ENCODE measurements around the gene ZCCHC24. TPM values are rescaled to one million over a fixed set of nuclear protein-coding genes. Genes with fewer than 3 reads are reported as not detected.

ZCCHC24 gene
- polyA plus RNA-seq, 3 donors = 3.9 to 5.0 (median 4.0) TPM

DNA sequence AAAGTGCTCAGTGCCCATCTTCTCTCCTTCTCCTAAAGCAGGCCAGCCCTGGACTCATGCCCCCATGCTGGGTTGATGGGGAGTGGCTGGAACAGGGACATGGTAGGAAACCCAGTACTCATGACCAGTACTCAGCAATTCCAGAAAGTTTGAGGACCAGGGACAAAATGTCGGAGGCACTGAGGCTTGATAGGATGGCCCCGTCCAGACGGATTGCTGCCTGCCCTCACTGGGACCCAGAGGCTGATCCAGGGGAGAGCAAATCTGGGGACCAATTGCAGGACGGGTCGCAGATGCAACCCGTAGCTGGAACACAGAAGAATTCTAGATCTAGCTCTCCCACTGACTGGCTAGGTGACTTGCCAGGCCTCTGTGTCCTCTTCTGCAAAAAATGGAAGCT is 5.1 kb downstream of the ZCCHC24 start:
- no peak overlapping the region for H3K27ac Mint-ChIP-seq
- peaks cover 55 to 63% of the 10 kb centered on the region in 2 donors for H3K36me3 Mint-ChIP-seq
- H3K9ac ChIP-seq (ENCODE audit: insufficient read depth, low read length, poor library complexity, severe bottlenecking) = no peak overlapping the region
- peaks cover 10 to 13% (median 11%) of the 10 kb centered on the region in 3 donors for H3K27me3 Mint-ChIP-seq (ENCODE audit: low read depth in 3 of 3)
- peaks cover 93% of the 10 kb centered on the region for H4K20me1 ChIP-seq (ENCODE audit: insufficient read depth, low read length)
- no peak overlapping the region for H3K4me3 Mint-ChIP-seq
- no peak overlapping the region for H3K27ac ChIP-seq (ENCODE audit: low read depth in 1 of 2, low read length in 2 of 2)
- peaks cover 33% of the 10 kb centered on the region for H3K79me2 ChIP-seq (ENCODE audit: insufficient read depth, low read length)
- TF ChIP-seq, protein P1, sequence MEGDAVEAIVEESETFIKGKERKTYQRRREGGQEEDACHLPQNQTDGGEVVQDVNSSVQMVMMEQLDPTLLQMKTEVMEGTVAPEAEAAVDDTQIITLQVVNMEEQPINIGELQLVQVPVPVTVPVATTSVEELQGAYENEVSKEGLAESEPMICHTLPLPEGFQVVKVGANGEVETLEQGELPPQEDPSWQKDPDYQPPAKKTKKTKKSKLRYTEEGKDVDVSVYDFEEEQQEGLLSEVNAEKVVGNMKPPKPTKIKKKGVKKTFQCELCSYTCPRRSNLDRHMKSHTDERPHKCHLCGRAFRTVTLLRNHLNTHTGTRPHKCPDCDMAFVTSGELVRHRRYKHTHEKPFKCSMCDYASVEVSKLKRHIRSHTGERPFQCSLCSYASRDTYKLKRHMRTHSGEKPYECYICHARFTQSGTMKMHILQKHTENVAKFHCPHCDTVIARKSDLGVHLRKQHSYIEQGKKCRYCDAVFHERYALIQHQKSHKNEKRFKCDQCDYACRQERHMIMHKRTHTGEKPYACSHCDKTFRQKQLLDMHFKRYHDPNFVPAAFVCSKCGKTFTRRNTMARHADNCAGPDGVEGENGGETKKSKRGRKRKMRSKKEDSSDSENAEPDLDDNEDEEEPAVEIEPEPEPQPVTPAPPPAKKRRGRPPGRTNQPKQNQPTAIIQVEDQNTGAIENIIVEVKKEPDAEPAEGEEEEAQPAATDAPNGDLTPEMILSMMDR (IDR thresholded peaks at IDR 0.05) = no peak
- no peak overlapping the region for H2AFZ ChIP-seq (ENCODE audit: insufficient read depth, low read depth, low read length, poor library complexity, severe bottlenecking)
- no peaks in the 10 kb centered on the region for H3K9me3 ChIP-seq (replicated peaks in 1 of 2; ENCODE audit: control insufficient read depth in 1 of 2, insufficient read depth in 1 of 2, low read length in 2 of 2)
- 100% methylated on average over 6 of the region's 6 CpGs for WGBS (ENCODE audit: insufficient coverage)
- H3K4me3 ChIP-seq (replicated peaks in 1 of 3; ENCODE audit: low read depth in 2 of 3, low read length in 3 of 3) = no peak overlapping the region
- H3K4me1 ChIP-seq (ENCODE audit: control insufficient read depth in 1 of 2, insufficient read depth in 2 of 2, low read length in 2 of 2) = peaks cover 17 to 30% of the 10 kb centered on the region in 2 donors
- peaks cover 0 to 2% (median 0%) of the 10 kb centered on the region in 7 donors for H3K9me3 Mint-ChIP-seq
- no peaks in the 10 kb centered on the region for H3K27me3 ChIP-seq (ENCODE audit: control insufficient read depth in 2 of 2, insufficient read depth in 2 of 2, low read length in 2 of 2)
- H3K4me1 Mint-ChIP-seq = peaks cover 47% of the 10 kb centered on the region
- intact Hi-C loops (cut with micrococcal nuclease) = loop anchor here (10.0 kb wide), 2 partner anchors 155 to 195 kb away; no protein-coding TSS in a partner anchor
- DNase-seq = no peak
- H3K4me2 ChIP-seq (replicated peaks; ENCODE audit: extremely low read depth, low read length, poor library complexity, severe bottlenecking) = no peak overlapping the region
- peaks cover 4 to 20% of the 10 kb centered on the region in 2 donors for H3K36me3 ChIP-seq (replicated peaks in 1 of 2; ENCODE audit: control insufficient read depth in 1 of 2, insufficient read depth in 2 of 2, low read length in 2 of 2)

DNA sequence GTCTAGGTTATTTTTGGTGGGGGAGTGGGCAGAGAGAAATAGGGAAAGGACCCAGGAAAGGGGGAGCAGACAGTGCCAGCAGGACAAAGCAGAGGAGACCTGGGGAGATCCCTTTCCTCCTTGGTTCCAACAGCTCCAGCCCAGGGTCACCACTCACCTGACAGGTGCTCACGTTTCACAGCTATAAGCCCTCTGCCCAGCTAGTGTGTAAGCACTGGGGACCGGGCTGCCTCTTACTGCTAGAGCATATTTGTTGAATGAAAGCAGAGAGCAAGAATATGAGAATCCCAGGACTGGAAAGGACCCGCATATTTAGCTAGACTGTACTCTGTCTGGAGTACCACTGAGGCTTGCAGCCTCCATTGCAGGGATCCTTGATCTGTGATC is 6.7 kb downstream of the ZCCHC24 start:
- H3K4me3 Mint-ChIP-seq = no peak overlapping the region
- TF ChIP-seq, protein P1 (IDR thresholded peaks at IDR 0.05) = no peak

More for the DNA sequence above, 6.7 kb downstream of the ZCCHC24 start:
- H3K27me3 Mint-ChIP-seq (ENCODE audit: low read depth in 3 of 3) = peaks cover 10 to 16% (median 11%) of the 10 kb centered on the region in 3 donors
- Histone ChIP-seq H3K27ac (ENCODE audit: low read depth in 1 of 2, low read length in 2 of 2) (no peak overlapping the region), H3K36me3 (replicated peaks in 1 of 2; ENCODE audit: control insufficient read depth in 1 of 2, insufficient read depth in 2 of 2, low read length in 2 of 2) (peaks cover 6 to 27% of the 10 kb centered on the region in 2 donors), H3K27me3 (ENCODE audit: control insufficient read depth in 2 of 2, insufficient read depth in 2 of 2, low read length in 2 of 2) (no peaks in the 10 kb centered on the region), H3K79me2 (ENCODE audit: insufficient read depth, low read length) (peaks cover 28% of the 10 kb centered on the region), H3K4me3 (replicated peaks in 1 of 3; ENCODE audit: low read depth in 2 of 3, low read length in 3 of 3) (no peak overlapping the region), H3K9ac (ENCODE audit: insufficient read depth, low read length, poor library complexity, severe bottlenecking) (no peak overlapping the region), H3K4me2 (replicated peaks; ENCODE audit: extremely low read depth, low read length, poor library complexity, severe bottlenecking) (no peak overlapping the region), H3K4me1 (ENCODE audit: control insufficient read depth in 1 of 2, insufficient read depth in 2 of 2, low read length in 2 of 2) (peaks cover 10 to 21% of the 10 kb centered on the region in 2 donors), H4K20me1 (ENCODE audit: insufficient read depth, low read length) (peaks cover 90% of the 10 kb centered on the region), H3K9me3 (replicated peaks in 1 of 2; ENCODE audit: control insufficient read depth in 1 of 2, insufficient read depth in 1 of 2, low read length in 2 of 2) (no peaks in the 10 kb centered on the region), H2AFZ (ENCODE audit: insufficient read depth, low read depth, low read length, poor library complexity, severe bottlenecking) (no peak overlapping the region)
- no peak overlapping the region for H3K27ac Mint-ChIP-seq
- 94% methylated on average over 2 of the region's 3 CpGs for WGBS (ENCODE audit: insufficient coverage)
- peaks cover 0 to 2% (median 0%) of the 10 kb centered on the region in 7 donors for H3K9me3 Mint-ChIP-seq
- no peak for DNase-seq
- H3K4me1 Mint-ChIP-seq = peaks cover 44% of the 10 kb centered on the region
- intact Hi-C loops (cut with micrococcal nuclease) = no loop called here
- peaks cover 65 to 70% of the 10 kb centered on the region in 2 donors for H3K36me3 Mint-ChIP-seq

Data from CD14-positive monocyte (primary cell).